Sigmoid colon (tissue), 7 donors: ENCODE data around the gene RNU1-2. TPM values are rescaled to one million over a fixed set of nuclear protein-coding genes. Genes with fewer than 3 reads are reported as not detected.

ENCODE experiments used
- DNase-seq: peaks from one replicate; pipeline ENCODE4 v3.0.0-alpha.2; 2019
- H3K27ac ChIP-seq, 4 donors: fragments of 200-600 bp; sonication (generic); one replicate each; pipeline ENCODE4 v1.5.1; 2016 to 2019; ENCODE audit warnings: mild to moderate bottlenecking in 1 of 4
- H3K27me3 ChIP-seq, 3 donors: fragments of 200-600 bp; sonication (generic); one replicate each; pipeline ENCODE4 v1.5.1; 2019; ENCODE audit warnings: mild to moderate bottlenecking in 1 of 3
- H3K36me3 ChIP-seq, 4 donors: fragments of 200-600 bp; sonication (generic); one replicate each; pipeline ENCODE4 v1.5.1; 2016 to 2019
- H3K4me1 ChIP-seq, 4 donors: fragments of 200-600 bp; sonication (generic); one replicate each; pipeline ENCODE4 v1.5.1; 2017 to 2019
- H3K4me3 ChIP-seq, 4 donors: fragments of 200-600 bp; sonication (generic); one replicate each; pipeline ENCODE4 v1.5.1; 2017 to 2019; ENCODE audit warnings: mild to moderate bottlenecking in 2 of 4, moderate library complexity in 1 of 4
- H3K9me3 ChIP-seq, 4 donors: fragments of 200-600 bp in 3 of 4; sonication (generic) in 3 of 4; one replicate each; pipeline versions ENCODE4 v1.5.1 to v1.6.1; 2013 to 2019
- EP300 ChIP-seq, 4 donors: sonication (generic); formaldehyde crosslinking; IDR thresholded peaks; one replicate each; pipeline ENCODE4 v1.6.1; 2017; ENCODE audit warnings: antibody characterized with exemption in 4 of 4
- POLR2A ChIP-seq, 2 donors: fragments of 450-650 bp; IDR thresholded peaks; one replicate each; pipeline ENCODE4 v1.6.1; 2016; ENCODE audit warnings: antibody characterized with exemption in 2 of 2, mild to moderate bottlenecking in 2 of 2, moderate library complexity in 2 of 2
- POLR2AphosphoS5 ChIP-seq, 4 donors: sonication (generic); formaldehyde crosslinking; IDR thresholded peaks; one replicate each; pipeline ENCODE4 v1.6.1; 2017; ENCODE audit warnings: antibody characterized with exemption in 4 of 4
- WGBS, 2 donors: extraction: QIAGEN DNeasy Blood & Tissue Kit; methylation state at CpG; one replicate each; pipeline ENCODE4 v1.1.7; 2013; 5-methylcytosine and 5-hydroxymethylcytosine counted together
- intact Hi-C: fragments of 100-400 bp; cut with DNase I; formaldehyde crosslinking; loops from one replicate; pipeline ENCODE4 v1.15.1; 2023
- polyA plus RNA-seq, 3 donors: library from polyadenylated mRNA; stranded (reverse); fragments of 200-250 nt; gene quantifications; one replicate each; pipeline ENCODE4 v1.2.3, GENCODE V29; 2013
- total RNA-seq, 4 donors: library from RNA; depleted of rRNA; stranded (reverse); fragments of >200 nt; gene quantifications; one replicate each; pipeline ENCODE4 v1.1.0, GENCODE V29; 2016
- TF ChIP-seq, protein P1 (sequence below), 4 experiments: fragments of 450-650 bp in 3 of 4; fragments of 200-600 bp in 1 of 4; IDR thresholded peaks; one replicate each; pipeline ENCODE4 v1.5.1; 2016 to 2019; ENCODE audit warnings: antibody characterized with exemption in 4 of 4, mild to moderate bottlenecking in 3 of 4, moderate library complexity in 2 of 4
- donor health status: healthy with polysubstance abuse.
- donor health status: Bipolar disorder and iron deficiency.
- donor health status: healthy.

Gene RNU1-2
- total and polyA plus RNA-seq, 7 donors, result under 0.01 TPM; not detected in 3

DNA sequence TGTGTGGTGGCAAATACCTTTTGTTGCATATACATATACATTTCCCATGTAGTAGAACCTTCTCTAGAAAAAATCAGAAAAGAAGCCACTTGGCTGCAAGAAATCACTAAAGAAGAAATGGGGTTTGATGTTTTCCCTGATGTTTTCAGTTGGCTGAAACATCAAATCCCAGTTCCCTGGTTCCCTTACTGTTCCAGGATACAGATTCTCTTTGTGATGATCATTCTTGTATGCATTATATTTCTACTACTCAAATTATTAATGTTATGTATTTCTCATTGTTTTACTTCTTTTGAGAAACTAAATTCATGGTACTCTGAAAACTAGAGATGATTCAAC, 7.6 kb downstream of the RNU1-2 start:
- H3K4me1 ChIP-seq, result peaks cover 0 to 26% (median 20%) of the 10 kb centered on the region in 4 donors
- H3K4me3 ChIP-seq, result peak overlapping the region in 3 of 4 donors; percentile 49 to 53 (median 50)
- no peak for DNase-seq
- no peaks in the 10 kb centered on the region for H3K9me3 ChIP-seq
- TF ChIP-seq POLR2AphosphoS5 (IDR thresholded peaks at IDR 0.05), result no peak
- no peak for TF ChIP-seq EP300 (IDR thresholded peaks at IDR 0.05)
- TF ChIP-seq, protein P1, sequence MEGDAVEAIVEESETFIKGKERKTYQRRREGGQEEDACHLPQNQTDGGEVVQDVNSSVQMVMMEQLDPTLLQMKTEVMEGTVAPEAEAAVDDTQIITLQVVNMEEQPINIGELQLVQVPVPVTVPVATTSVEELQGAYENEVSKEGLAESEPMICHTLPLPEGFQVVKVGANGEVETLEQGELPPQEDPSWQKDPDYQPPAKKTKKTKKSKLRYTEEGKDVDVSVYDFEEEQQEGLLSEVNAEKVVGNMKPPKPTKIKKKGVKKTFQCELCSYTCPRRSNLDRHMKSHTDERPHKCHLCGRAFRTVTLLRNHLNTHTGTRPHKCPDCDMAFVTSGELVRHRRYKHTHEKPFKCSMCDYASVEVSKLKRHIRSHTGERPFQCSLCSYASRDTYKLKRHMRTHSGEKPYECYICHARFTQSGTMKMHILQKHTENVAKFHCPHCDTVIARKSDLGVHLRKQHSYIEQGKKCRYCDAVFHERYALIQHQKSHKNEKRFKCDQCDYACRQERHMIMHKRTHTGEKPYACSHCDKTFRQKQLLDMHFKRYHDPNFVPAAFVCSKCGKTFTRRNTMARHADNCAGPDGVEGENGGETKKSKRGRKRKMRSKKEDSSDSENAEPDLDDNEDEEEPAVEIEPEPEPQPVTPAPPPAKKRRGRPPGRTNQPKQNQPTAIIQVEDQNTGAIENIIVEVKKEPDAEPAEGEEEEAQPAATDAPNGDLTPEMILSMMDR (IDR thresholded peaks at IDR 0.05), result no peak
- TF ChIP-seq POLR2A (IDR thresholded peaks at IDR 0.05), result no peak
- peak overlapping the region; percentile 88 to 92 (median 91) for H3K27ac ChIP-seq
- no peaks in the 10 kb centered on the region for H3K27me3 ChIP-seq
- no peaks in the 10 kb centered on the region for H3K36me3 ChIP-seq
- intact Hi-C loops, result no loop called here

DNA sequence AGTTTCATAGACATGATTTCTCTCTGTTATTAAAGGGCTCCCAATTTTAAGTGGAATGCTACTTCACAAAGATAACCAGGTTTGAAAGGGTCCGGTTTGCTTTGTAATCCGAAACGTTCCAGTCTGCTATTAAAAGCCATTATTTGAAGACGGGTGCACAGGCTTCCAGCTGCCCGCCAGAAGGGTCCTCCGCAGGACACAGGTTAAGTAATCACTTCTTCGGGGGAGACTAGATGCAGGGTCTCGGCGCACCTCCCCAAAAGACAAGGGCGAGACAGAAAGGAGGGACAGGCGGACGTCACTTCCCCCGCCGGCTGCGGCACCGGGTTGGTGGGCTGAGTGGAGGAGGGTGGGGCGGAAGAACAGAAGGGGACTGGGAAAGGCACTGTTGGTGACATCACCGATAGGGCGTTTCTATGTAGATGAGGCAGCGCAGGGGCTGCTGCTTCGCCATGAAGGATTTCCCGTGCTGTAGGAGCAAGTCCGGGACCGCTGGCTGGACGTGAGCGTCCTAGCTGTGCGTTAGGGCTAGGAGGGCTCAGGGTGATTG, 8.9 kb downstream of the RNU1-2 start:
- Histone ChIP-seq H3K27me3 (no peaks in the 10 kb centered on the region), H3K4me3 (peak overlapping the region; percentile 25 to 53 (median 50)), H3K4me1 (peaks cover 0 to 26% (median 20%) of the 10 kb centered on the region in 4 donors), H3K27ac (peak overlapping the region; percentile 88 to 92 (median 91)), H3K36me3 (no peaks in the 10 kb centered on the region), H3K9me3 (no peaks in the 10 kb centered on the region)
- TF ChIP-seq EP300 (IDR thresholded peaks at IDR 0.05) (peak in 1 of 4 donors; percentile 48), POLR2A (IDR thresholded peaks at IDR 0.05) (peak; percentile 79 to 96), POLR2AphosphoS5 (IDR thresholded peaks at IDR 0.05) (peak; percentile 92 to 98 (median 96))
- TF ChIP-seq, protein P1 (IDR thresholded peaks at IDR 0.05), result no peak
- intact Hi-C loops, result no loop called here
- 0 to 1% methylated on average over 27 of the region's 27 CpGs for WGBS, 2 donors
- DNase-seq, result peak; percentile 100

DNA sequence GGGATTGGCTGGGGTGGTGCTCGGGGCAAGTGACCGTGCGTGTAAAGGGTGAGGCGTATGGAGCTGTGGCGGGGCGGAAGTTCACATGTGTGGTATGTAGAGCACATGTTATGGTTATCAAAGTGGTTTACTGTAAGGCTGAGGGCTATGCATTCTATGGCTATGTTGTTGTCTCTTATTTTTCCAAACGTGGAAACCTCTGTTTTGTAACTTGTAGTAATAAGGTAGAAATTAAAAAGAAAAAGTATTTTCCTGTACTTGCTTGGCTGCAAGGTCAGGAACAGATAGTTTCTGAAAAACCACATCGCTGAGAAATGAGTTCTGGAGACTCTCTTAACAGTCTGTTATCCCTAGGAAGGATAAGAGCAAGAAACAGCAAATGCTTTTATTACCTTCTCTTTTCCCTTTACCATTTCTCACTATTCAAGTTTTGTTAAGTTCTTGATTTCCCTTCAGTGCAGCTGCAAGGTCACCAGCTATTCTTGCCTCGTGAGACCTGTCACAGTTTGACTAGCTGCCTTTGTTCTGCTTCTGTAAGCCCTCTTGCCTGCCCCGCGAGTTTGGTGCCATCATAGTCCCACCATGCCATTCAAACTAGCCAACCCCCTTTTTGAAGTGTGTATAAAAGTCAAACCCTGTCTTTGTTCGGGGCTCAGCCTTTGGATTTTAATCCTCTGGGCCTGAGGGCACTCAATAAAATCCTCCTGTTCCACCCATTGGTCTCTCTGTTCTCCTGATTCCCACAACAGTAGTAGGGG, 9.5 kb downstream of the RNU1-2 start:
- intact Hi-C loops, result no loop called here
- DNase-seq, result peak; percentile 71
- peak in 1 of 4 donors; percentile 72 for TF ChIP-seq EP300 (IDR thresholded peaks at IDR 0.05)
- TF ChIP-seq, protein P1 (IDR thresholded peaks at IDR 0.05), result no peak
- TF ChIP-seq POLR2A (IDR thresholded peaks at IDR 0.05), result peak in 1 of 2 donors; percentile 93
- TF ChIP-seq POLR2AphosphoS5 (IDR thresholded peaks at IDR 0.05), result peak; percentile 70 to 100 (median 100)
- H3K4me1 ChIP-seq, result peaks cover 0 to 26% (median 20%) of the 10 kb centered on the region in 4 donors
- H3K27me3 ChIP-seq, result no peaks in the 10 kb centered on the region
- H3K4me3 ChIP-seq, result peak overlapping the region in 3 of 4 donors; percentile 49 to 53 (median 50)
- peak overlapping the region; percentile 88 to 92 (median 91) for H3K27ac ChIP-seq
- H3K36me3 ChIP-seq, result no peaks in the 10 kb centered on the region
- no peaks in the 10 kb centered on the region for H3K9me3 ChIP-seq
- WGBS, 2 donors, result 7 to 8% methylated on average over 12 of the region's 12 CpGs

DNA sequence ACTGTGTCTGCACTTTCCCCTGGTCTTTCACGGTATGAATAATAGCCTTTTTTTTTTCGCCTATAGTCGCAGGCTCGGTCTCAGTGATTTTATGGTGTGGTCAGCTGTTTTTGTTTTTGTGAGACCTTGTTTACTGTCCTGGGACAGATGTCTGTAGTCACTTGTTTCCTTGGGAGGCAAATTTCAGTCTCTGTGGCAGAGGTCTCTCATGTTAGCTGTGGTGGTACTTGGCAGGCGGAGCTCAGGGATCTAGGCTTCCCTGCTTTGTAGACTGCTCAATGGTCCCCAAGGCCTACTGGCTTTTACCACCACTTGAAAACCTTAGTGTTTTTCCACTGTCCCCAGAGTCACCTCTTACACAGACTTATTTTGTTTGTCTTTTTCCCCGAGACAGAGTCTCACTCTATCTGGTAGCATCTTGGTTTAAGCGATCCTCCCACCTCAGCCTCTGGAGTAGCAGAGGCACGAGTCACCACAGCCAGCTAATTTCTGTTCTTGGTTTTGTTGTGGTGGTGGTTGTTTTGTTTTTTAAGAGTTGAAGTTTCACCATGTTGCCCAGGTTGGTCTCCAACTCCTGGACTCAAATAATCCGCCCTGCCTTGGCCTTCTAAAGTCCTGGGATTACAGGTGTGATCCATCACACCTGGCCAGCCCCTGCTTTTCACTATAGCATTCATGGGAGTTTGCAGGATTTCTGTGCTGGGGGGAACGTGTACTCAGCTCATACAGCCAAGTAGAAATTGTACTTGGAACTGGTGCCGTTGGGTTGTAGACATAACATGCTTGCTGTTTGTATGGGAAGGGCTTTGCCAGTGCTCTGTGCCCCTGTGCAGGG, 10.3 kb downstream of the RNU1-2 start:
- intact Hi-C loops, result no loop called here
- TF ChIP-seq POLR2AphosphoS5 (IDR thresholded peaks at IDR 0.05), result no peak
- TF ChIP-seq, protein P1 (IDR thresholded peaks at IDR 0.05), result no peak
- no peak for TF ChIP-seq EP300 (IDR thresholded peaks at IDR 0.05)
- TF ChIP-seq POLR2A (IDR thresholded peaks at IDR 0.05), result no peak

More for the DNA sequence above, 10.3 kb downstream of the RNU1-2 start:
- H3K36me3 ChIP-seq, result no peaks in the 10 kb centered on the region
- DNase-seq, result no peak
- H3K9me3 ChIP-seq, result no peaks in the 10 kb centered on the region
- no peak overlapping the region for H3K4me3 ChIP-seq
- peak overlapping the region; percentile 88 to 92 (median 91) for H3K27ac ChIP-seq
- WGBS, 2 donors, result 83 to 89% methylated on average over 11 of the region's 11 CpGs
- H3K4me1 ChIP-seq, result peaks cover 0 to 26% (median 20%) of the 10 kb centered on the region in 4 donors
- no peaks in the 10 kb centered on the region for H3K27me3 ChIP-seq
